Parietal lobe (tissue), 1 donor: ENCODE measurements around the gene IFIH1. TPM values are rescaled to one million over a fixed set of nuclear protein-coding genes. Genes with fewer than 3 reads are reported as not detected.

Source experiments
- total RNA-seq: library from RNA; depleted of rRNA; stranded (reverse); fragments of >200 nt; gene quantifications from one replicate; pipeline ENCODE4 v1.2.3, GENCODE V29; 2014

IFIH1 gene
- 2.2 TPM for total RNA-seq

GRCh38 chr2:162318328-162319180 lies at the start of gene IFIH1:
IFIH1 (minus strand) TSS chr2:162318684; CDS start chr2:162318307, 377 bp downstream.

GRCh38 chr2:162343824-162344616 lies 25.5 kb upstream of the IFIH1 start, which contains the start of gene GCA:
GCA (plus strand) TSS chr2:162344132; CDS start chr2:162344249, 117 bp downstream.

GRCh38 chr2:162243294-162243693 lies 75.2 kb downstream of the IFIH1 start, which contains the start of gene FAP:
FAP (minus strand) TSS chr2:162243445; CDS start chr2:162243327, 118 bp downstream.

Other genes starting within 250 kb of the IFIH1 start
- gene DPP4, start 244.5 kb downstream of the IFIH1 start, total RNA-seq = 9.4 TPM
- gene GCG, start 166.4 kb downstream of the IFIH1 start, total RNA-seq = not detected
- gene FAP, start 75.2 kb downstream of the IFIH1 start, total RNA-seq = 1.3 TPM
- gene GCA, start 25.4 kb upstream of the IFIH1 start, total RNA-seq = 25.4 TPM